ENCODE measurements around the gene AIF1L.
"Not testable (repeated sequence)": the region's sequence is repeated elsewhere in the genome, so short reads cannot be mapped to it uniquely, and the experiment has no call there.

The AIF1L gene

DNA sequence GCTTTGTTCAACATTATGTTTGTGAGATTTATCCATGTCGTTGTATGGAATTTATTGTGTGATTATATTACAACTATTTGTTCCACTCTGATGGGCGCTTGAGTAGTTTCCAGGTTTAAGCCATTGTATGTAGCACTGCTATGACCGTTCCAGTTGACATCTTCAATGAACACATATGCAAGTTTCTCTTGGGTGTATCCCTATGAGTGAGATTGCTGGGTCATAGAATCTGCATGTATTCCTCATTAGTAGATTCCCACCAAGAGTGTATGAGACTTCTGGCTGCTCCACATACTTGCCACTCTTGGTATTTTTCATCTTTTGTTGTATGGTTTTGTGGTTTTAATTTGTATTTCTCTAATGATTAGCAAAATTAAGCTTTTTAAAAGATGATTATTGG is 51.9 kb downstream of the AIF1L start:
- H3K36me3 ChIP-seq (ENCODE audit: control insufficient read depth, insufficient read depth, low read length), result peaks cover 14% of the 10 kb centered on the region
- H3K27me3 ChIP-seq (replicated peaks; ENCODE audit: control insufficient read depth, insufficient read depth, low read length), result no peaks in the 10 kb centered on the region
- no peak for DNase-seq (ENCODE audit: extremely low read depth, insufficient read length)
- TF ChIP-seq, protein P1, sequence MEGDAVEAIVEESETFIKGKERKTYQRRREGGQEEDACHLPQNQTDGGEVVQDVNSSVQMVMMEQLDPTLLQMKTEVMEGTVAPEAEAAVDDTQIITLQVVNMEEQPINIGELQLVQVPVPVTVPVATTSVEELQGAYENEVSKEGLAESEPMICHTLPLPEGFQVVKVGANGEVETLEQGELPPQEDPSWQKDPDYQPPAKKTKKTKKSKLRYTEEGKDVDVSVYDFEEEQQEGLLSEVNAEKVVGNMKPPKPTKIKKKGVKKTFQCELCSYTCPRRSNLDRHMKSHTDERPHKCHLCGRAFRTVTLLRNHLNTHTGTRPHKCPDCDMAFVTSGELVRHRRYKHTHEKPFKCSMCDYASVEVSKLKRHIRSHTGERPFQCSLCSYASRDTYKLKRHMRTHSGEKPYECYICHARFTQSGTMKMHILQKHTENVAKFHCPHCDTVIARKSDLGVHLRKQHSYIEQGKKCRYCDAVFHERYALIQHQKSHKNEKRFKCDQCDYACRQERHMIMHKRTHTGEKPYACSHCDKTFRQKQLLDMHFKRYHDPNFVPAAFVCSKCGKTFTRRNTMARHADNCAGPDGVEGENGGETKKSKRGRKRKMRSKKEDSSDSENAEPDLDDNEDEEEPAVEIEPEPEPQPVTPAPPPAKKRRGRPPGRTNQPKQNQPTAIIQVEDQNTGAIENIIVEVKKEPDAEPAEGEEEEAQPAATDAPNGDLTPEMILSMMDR (IDR thresholded peaks at IDR 0.05; ENCODE audit: insufficient read depth, low read length, poor library complexity, severe bottlenecking), result no peak
- H3K4me3 ChIP-seq (replicated peaks; ENCODE audit: low read depth, low read length), result no peak overlapping the region

DNA sequence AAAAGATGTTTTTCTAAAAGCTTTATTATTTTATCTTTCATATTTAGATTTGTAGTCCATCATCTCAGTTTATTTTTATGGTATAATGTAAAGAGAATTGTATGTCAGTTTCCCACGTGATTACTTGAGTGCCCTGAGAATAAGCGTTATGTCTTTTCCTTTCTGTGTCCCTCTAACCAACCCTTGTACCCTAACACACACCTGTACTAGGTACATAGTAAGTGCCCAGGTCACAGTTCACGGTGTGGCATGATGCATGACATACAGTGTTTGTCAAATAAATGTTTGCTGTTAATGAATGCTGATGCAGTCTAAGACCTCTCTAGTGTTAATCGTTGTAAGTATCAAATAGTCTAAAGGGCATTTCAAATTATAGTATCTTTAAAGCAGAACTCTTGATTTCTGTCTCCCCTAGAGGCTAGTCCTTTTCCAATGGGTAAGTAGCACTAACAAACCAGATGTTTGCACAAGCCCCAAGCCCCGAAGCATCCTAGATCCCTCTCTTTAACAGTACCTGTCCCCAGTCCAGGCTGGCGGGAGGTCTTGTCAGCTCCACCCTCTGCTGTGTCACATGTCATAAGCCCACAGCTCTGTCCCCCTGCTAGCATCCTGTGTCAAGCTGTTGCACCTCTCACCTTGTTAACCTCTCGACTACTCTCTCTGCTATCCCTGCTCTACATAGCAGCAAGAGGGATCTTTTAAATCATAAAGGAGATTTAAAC is 52.8 kb downstream of the AIF1L start:
- no peak for DNase-seq (ENCODE audit: extremely low read depth, insufficient read length)
- Histone ChIP-seq H3K27me3 (replicated peaks; ENCODE audit: control insufficient read depth, insufficient read depth, low read length) (no peaks in the 10 kb centered on the region), H3K4me3 (replicated peaks; ENCODE audit: low read depth, low read length) (no peak overlapping the region), H3K36me3 (ENCODE audit: control insufficient read depth, insufficient read depth, low read length) (peaks cover 14% of the 10 kb centered on the region)
- TF ChIP-seq, protein P1 (IDR thresholded peaks at IDR 0.05; ENCODE audit: insufficient read depth, low read length, poor library complexity, severe bottlenecking), result no peak

DNA sequence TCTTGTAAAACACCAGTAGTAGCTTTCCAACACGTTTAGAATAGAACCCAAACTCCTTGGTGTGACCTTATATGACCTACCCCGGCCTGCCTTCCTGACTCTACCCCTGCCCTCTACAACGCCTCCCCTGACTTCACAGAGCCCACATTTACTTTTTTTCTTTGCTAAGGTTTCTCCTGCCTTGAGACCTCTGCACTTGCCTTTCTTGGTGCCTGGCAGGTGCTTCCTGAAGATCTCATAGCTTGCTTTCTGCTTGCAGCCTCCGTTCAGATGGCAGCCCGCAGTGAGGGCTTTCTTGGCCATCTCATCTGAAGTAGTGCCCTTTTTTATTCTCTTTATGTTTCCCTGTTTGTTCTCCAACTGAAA is 53.3 kb downstream of the AIF1L start:
- DNase-seq (ENCODE audit: extremely low read depth, insufficient read length), result no peak
- Histone ChIP-seq H3K36me3 (ENCODE audit: control insufficient read depth, insufficient read depth, low read length) (peaks cover 15% of the 10 kb centered on the region), H3K27me3 (replicated peaks; ENCODE audit: control insufficient read depth, insufficient read depth, low read length) (no peaks in the 10 kb centered on the region), H3K4me3 (replicated peaks; ENCODE audit: low read depth, low read length) (no peak overlapping the region)
- TF ChIP-seq, protein P1 (IDR thresholded peaks at IDR 0.05; ENCODE audit: insufficient read depth, low read length, poor library complexity, severe bottlenecking), result no peak

DNA sequence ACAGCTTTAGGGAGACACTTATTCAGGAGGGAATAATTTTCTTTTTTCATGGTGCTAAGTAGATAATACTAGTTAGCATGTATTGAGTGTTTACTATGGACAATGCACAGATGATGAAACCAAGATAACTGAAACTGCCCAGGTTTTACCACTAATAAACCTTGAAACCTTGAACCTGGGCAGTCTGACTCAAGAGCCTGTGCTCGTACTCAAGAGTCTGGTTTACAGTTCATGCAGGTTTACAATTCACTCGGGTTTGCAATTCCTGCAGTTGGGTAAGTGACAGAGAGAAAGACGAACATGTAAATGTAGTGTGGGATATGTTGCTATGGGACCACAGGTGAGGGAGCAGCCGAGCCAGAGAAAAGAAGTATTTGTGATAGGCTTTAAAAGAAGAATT is 57.3 kb downstream of the AIF1L start:
- TF ChIP-seq, protein P1 (IDR thresholded peaks at IDR 0.05; ENCODE audit: insufficient read depth, low read length, poor library complexity, severe bottlenecking), result no peak
- H3K4me3 ChIP-seq (replicated peaks; ENCODE audit: low read depth, low read length), result no peak overlapping the region
- peaks cover 11% of the 10 kb centered on the region for H3K36me3 ChIP-seq (ENCODE audit: control insufficient read depth, insufficient read depth, low read length)
- no peak for DNase-seq (ENCODE audit: extremely low read depth, insufficient read length)
- H3K27me3 ChIP-seq (replicated peaks; ENCODE audit: control insufficient read depth, insufficient read depth, low read length), result no peaks in the 10 kb centered on the region

DNA sequence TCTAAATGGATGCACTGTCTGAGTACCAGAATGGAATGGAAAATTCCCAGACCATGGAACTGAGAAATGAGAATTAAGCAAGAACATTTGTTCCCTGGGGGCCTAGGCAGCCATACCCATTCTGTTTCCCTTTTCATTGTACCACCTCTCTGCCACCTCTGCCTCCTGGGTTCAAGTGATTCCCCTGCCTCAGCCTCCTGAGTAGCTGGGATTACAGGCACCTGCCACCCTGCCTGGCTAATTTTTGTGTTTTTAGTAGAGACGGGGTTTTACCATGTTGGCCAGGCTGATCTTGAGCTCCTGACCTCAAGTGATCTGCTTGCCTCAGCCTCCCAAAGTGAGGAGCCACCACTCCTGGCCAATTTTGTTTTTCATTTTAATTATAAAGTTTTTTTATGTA is 62.3 kb downstream of the AIF1L start:
- not testable (repeated sequence) for H3K27me3 ChIP-seq (replicated peaks; ENCODE audit: control insufficient read depth, insufficient read depth, low read length); H3K36me3 ChIP-seq (ENCODE audit: control insufficient read depth, insufficient read depth, low read length); H3K4me3 ChIP-seq (replicated peaks; ENCODE audit: low read depth, low read length)

DNA sequence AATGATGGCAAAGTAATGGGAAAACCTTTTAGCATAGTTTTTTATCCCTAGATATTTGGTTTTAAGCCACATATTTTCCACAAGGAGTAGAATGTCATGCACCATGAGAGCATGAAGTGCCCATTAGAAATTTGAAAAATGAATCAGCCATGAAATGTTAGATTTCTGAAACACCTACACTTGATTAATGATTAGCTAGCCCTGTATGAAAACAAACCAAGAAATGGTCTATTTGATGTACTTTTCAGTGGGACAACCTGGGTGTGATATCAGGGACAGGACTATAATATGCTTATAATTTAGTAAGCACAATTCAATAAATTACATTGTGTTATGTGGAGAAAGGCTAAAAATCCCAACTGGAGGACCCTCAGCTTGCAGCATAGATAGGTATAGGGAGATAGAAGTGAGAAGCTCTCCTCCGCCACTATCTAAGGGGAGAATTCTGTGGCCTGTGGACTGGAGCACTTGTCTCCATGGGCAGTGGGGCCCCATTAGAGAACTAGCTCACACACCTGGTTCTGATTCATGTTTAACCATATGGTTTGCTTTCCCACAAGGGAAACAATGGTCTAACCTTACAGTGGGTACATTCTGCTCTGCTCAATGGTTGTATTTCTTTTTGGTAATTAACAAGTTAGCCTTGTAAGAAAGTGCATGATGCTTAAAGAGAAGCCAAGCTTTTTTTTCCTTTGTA is 64.2 kb downstream of the AIF1L start:
- DNase-seq (ENCODE audit: extremely low read depth, insufficient read length), result no peak
- peaks cover 9% of the 10 kb centered on the region for H3K36me3 ChIP-seq (ENCODE audit: control insufficient read depth, insufficient read depth, low read length)
- TF ChIP-seq, protein P1 (IDR thresholded peaks at IDR 0.05; ENCODE audit: insufficient read depth, low read length, poor library complexity, severe bottlenecking), result no peak

More for the DNA sequence above, 62.3 kb downstream of the AIF1L start:
- DNase-seq (ENCODE audit: extremely low read depth, insufficient read length), result not testable (repeated sequence)

More for the DNA sequence above, 64.2 kb downstream of the AIF1L start:
- H3K4me3 ChIP-seq (replicated peaks; ENCODE audit: low read depth, low read length), result no peak overlapping the region
- no peaks in the 10 kb centered on the region for H3K27me3 ChIP-seq (replicated peaks; ENCODE audit: control insufficient read depth, insufficient read depth, low read length)
